Endothelial cell (in vitro differentiated cells): ENCODE results near the gene PBRM1. TPM values are rescaled to one million over a fixed set of nuclear protein-coding genes. Genes with fewer than 3 reads are reported as not detected.
"Not testable (repeated sequence)": the region's sequence is repeated elsewhere in the genome, so short reads cannot be mapped to it uniquely, and the experiment has no call there.

Source experiments
- DNase-seq: peaks from one replicate; pipeline ENCODE4 v3.0.0; 2021; ENCODE audit warnings: low spot score
- H3K27ac Mint-ChIP-seq: one replicate; pipeline ENCODE4 v1.8.0; 2021; ENCODE audit warnings: mixed read lengths, inconsistent platforms; ENCODE audit not compliant: unreplicated experiment
- H3K27me3 Mint-ChIP-seq: one replicate; pipeline ENCODE4 v1.8.0; 2021; ENCODE audit warnings: mild to moderate bottlenecking, moderate library complexity, mixed read lengths, inconsistent platforms; ENCODE audit not compliant: unreplicated experiment
- H3K36me3 Mint-ChIP-seq: one replicate; pipeline ENCODE4 v1.8.0; 2021; ENCODE audit warnings: mild to moderate bottlenecking, low read depth, mixed read lengths, inconsistent platforms; ENCODE audit not compliant: unreplicated experiment
- H3K4me1 Mint-ChIP-seq: one replicate; pipeline ENCODE4 v1.8.0; 2021; ENCODE audit warnings: mild to moderate bottlenecking, mixed read lengths, inconsistent platforms; ENCODE audit not compliant: unreplicated experiment
- H3K4me3 Mint-ChIP-seq: one replicate; pipeline ENCODE4 v1.8.0; 2021; ENCODE audit warnings: mild to moderate bottlenecking, mixed read lengths, inconsistent platforms; ENCODE audit not compliant: unreplicated experiment
- H3K9me3 Mint-ChIP-seq: one replicate; pipeline ENCODE4 v1.8.0; 2021; ENCODE audit warnings: mixed read lengths, inconsistent platforms; ENCODE audit not compliant: unreplicated experiment
- CTCF ChIP-seq: fragments of 200-600 bp; sonication (generic); IDR thresholded peaks from one replicate; pipeline ENCODE4 v1.5.0; 2021; ENCODE audit warnings: antibody characterized with exemption; ENCODE audit not compliant: unreplicated experiment
- long read RNA-seq: library from polyadenylated mRNA; unstranded; transcript quantifications from one replicate; pipeline ENCODE4 v2.0.0, GENCODE V29; 2020; ENCODE audit not compliant: unreplicated experiment
- total RNA-seq: library from RNA; stranded (reverse); fragmentation: NEBNext Ultra II Directional; extraction: Animal tissue kit (Norgen Biotek cat#: 25700); gene quantifications from one replicate; pipeline ENCODE4 v1.2.1, GENCODE V29; 2021; ENCODE audit not compliant: unreplicated experiment

The PBRM1 gene
- total RNA-seq = 68.7 TPM
- long read RNA-seq, partial matches to known transcripts = 5 of 12 reads
- long read RNA-seq, other reads (novel, unspliced or antisense) = 7 of 12 reads

GRCh38 chr3:52685709-52686691 lies at the start of gene PBRM1, which contains the start of gene GNL3:
TSS of gene PBRM1 (minus strand) at chr3:52685913.
TSS of gene GNL3 (plus strand) at chr3:52686032. CDS start at chr3:52686093, 61 bp downstream.
- H3K4me1 Mint-ChIP-seq = peaks cover 19% of the 10 kb centered on the region
- peak; percentile 93 for DNase-seq
- no peaks in the 10 kb centered on the region for H3K9me3 Mint-ChIP-seq
- H3K27ac Mint-ChIP-seq = peak within 1 kb of the TSS; percentile 98
- peaks cover 28% of the 10 kb centered on the region for H3K36me3 Mint-ChIP-seq
- H3K4me3 Mint-ChIP-seq = peak within 1 kb of the TSS; percentile 99
- TF ChIP-seq CTCF = no peak
- peaks cover 5% of the 10 kb centered on the region for H3K27me3 Mint-ChIP-seq

- Mint-ChIP-seq H3K4me3 (peak overlapping the region; percentile 60), H3K27ac (no peak overlapping the region), H3K4me1 (no peaks in the 10 kb centered on the region), H3K36me3 (peaks cover 61% of the 10 kb centered on the region), H3K9me3 (no peaks in the 10 kb centered on the region), H3K27me3 (no peaks in the 10 kb centered on the region)
- TF ChIP-seq CTCF = no peak
- DNase-seq = no peak
These were observed 47.7 kb upstream of the PBRM1 start for GRCh38 chr3:52733256-52733891.

GRCh38 chr3:52731590-52731989 lies 45.9 kb upstream of the PBRM1 start:
- no peak for DNase-seq
- TF ChIP-seq CTCF = no peak
- H3K27ac Mint-ChIP-seq = no peak overlapping the region
- no peaks in the 10 kb centered on the region for H3K9me3 Mint-ChIP-seq
- peak overlapping the region; percentile 9 for H3K4me3 Mint-ChIP-seq
- H3K27me3 Mint-ChIP-seq = no peaks in the 10 kb centered on the region
- no peaks in the 10 kb centered on the region for H3K4me1 Mint-ChIP-seq
- peaks cover 65% of the 10 kb centered on the region for H3K36me3 Mint-ChIP-seq

GRCh38 chr3:52730681-52731080 lies 45.0 kb upstream of the PBRM1 start:
- no peak for DNase-seq
- peaks cover 66% of the 10 kb centered on the region for H3K36me3 Mint-ChIP-seq
- H3K4me3 Mint-ChIP-seq = peak overlapping the region; percentile 49
- H3K27ac Mint-ChIP-seq = no peak overlapping the region
- TF ChIP-seq CTCF = no peak
- H3K4me1 Mint-ChIP-seq = no peaks in the 10 kb centered on the region
- H3K9me3 Mint-ChIP-seq = no peaks in the 10 kb centered on the region
- no peaks in the 10 kb centered on the region for H3K27me3 Mint-ChIP-seq

GRCh38 chr3:52728753-52729152 lies 43.0 kb upstream of the PBRM1 start:
- peaks cover 63% of the 10 kb centered on the region for H3K36me3 Mint-ChIP-seq
- H3K4me3 Mint-ChIP-seq = peak overlapping the region; percentile 52
- H3K27ac Mint-ChIP-seq, H3K27me3 Mint-ChIP-seq, H3K9me3 Mint-ChIP-seq, H3K4me1 Mint-ChIP-seq, DNase-seq: not testable (repeated sequence)
